Activated naive CD8-positive, alpha-beta T cell treated with anti-CD3 and anti-CD28 coated beads for 36 hours (primary cell): ENCODE results near the gene JUND. TPM values are rescaled to one million over a fixed set of nuclear protein-coding genes. Genes with fewer than 3 reads are reported as not detected.
"Not testable (repeated sequence)": the region's sequence is repeated elsewhere in the genome, so short reads cannot be mapped to it uniquely, and the experiment has no call there.

ENCODE experiments used
- DNase-seq: peaks from one replicate; pipeline ENCODE4 v3.0.0; 2021
- H3K27ac Mint-ChIP-seq: one replicate; pipeline ENCODE4 v1.8.0; 2022; ENCODE audit warnings: mild to moderate bottlenecking, moderate library complexity, mixed read lengths
- H3K27me3 Mint-ChIP-seq: one replicate; pipeline ENCODE4 v1.8.0; 2022; ENCODE audit warnings: mild to moderate bottlenecking, mixed read lengths
- H3K36me3 Mint-ChIP-seq: one replicate; pipeline ENCODE4 v1.8.0; 2021; ENCODE audit warnings: mild to moderate bottlenecking, mixed read lengths
- H3K4me1 Mint-ChIP-seq: one replicate; pipeline ENCODE4 v1.8.0; 2021; ENCODE audit warnings: mixed read lengths
- H3K4me3 Mint-ChIP-seq: one replicate; pipeline ENCODE4 v1.8.0; 2022; ENCODE audit warnings: mild to moderate bottlenecking, moderate library complexity, mixed read lengths
- H3K9me3 Mint-ChIP-seq: one replicate; pipeline ENCODE4 v1.8.0; 2022; ENCODE audit warnings: mixed read lengths
- total RNA-seq, 2 experiments: library from RNA; stranded (reverse); gene quantifications; one replicate each; pipeline ENCODE4 v1.2.3, GENCODE V29; 2021

Gene JUND
- 100 to 1,000 TPM; 379 to 398 TPM for total RNA-seq

GRCh38 chr19:18281082-18282020 lies at the start of gene JUND:
Gene JUND (minus strand): TSS chr19:18281622. CDS start chr19:18281484, 138 bp downstream.
- Mint-ChIP-seq H3K27ac (peak within 1 kb of the TSS; percentile 95), H3K9me3 (peaks cover 5% of the 10 kb centered on the region), H3K36me3 (peaks cover 37% of the 10 kb centered on the region), H3K4me3 (peak within 1 kb of the TSS; percentile 98), H3K4me1 (peaks cover 54% of the 10 kb centered on the region), H3K27me3 (peaks cover 9% of the 10 kb centered on the region)
- DNase-seq, result peak; percentile 100

GRCh38 chr19:18330868-18331267 lies 49.4 kb upstream of the JUND start:
- Mint-ChIP-seq H3K27ac (no peak overlapping the region), H3K4me3 (no peak overlapping the region), H3K27me3 (no peaks in the 10 kb centered on the region), H3K36me3 (no peaks in the 10 kb centered on the region), H3K4me1 (peaks cover 6% of the 10 kb centered on the region), H3K9me3 (no peaks in the 10 kb centered on the region)
- no peak for DNase-seq

DNA sequence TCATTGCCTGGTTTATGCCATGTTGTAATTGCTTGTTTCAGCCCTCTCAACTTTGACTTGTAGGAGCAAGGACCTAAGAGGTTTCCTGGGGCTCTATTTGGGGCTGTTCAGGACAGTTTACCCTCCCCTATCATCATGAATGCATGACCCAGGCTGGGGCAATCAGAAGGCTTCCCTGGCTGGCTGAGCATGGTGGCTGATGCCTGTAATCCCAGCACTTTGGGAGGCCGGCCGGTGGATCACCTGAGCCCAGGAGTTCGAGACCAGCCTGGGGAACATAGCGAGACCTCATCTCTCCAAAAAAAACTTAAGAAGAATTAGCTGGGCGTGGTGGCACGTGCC lies 47.6 kb upstream of the JUND start:
- no peaks in the 10 kb centered on the region for H3K36me3 Mint-ChIP-seq
- no peak for DNase-seq

DNA sequence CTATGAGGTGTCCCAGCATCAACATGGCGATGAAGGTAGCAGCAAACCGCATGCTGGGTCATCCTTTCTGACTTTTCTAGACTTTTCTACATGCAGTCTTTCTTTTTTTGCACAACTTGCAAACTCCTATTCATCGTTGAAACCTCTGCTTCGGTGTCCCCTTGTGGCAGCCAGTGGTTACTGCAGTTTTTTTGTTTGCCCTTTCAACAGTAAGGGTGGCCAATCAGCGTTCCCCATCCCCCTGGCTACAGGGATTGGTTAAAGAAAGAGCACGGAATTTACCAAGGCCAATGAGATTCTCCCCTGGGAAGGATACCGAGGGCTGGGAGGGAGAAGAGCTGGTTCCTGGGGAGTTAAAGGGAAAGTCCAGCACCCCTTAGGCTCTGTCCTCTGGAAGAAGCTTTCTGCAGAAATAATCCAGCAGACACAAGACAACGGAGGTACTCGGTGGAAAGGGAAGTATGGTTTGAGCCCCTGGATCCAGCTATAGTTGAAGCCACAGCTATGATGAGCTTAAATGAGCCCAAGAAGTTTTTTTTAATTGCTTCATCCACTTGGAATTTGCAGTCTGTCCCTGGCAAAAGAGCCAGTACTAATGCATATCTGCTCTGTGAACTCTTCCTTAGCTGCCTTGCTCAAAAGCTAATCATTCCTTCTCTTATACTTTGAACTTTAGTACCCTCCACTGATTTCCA lies 47.1 kb upstream of the JUND start:
- peak; percentile 85 for DNase-seq
- peaks cover 16% of the 10 kb centered on the region for H3K4me1 Mint-ChIP-seq
- peak overlapping the region; percentile 65 for H3K4me3 Mint-ChIP-seq
- H3K27me3 Mint-ChIP-seq, result no peaks in the 10 kb centered on the region
- H3K36me3 Mint-ChIP-seq, result no peaks in the 10 kb centered on the region
- no peaks in the 10 kb centered on the region for H3K9me3 Mint-ChIP-seq
- H3K27ac Mint-ChIP-seq, result peak overlapping the region; percentile 37

More for the DNA sequence above, 47.6 kb upstream of the JUND start:
- peaks cover 11% of the 10 kb centered on the region for H3K4me1 Mint-ChIP-seq
- no peaks in the 10 kb centered on the region for H3K27me3 Mint-ChIP-seq
- peak overlapping the region; percentile 65 for H3K4me3 Mint-ChIP-seq
- no peak overlapping the region for H3K27ac Mint-ChIP-seq
- no peaks in the 10 kb centered on the region for H3K9me3 Mint-ChIP-seq

GRCh38 chr19:18326772-18327171 lies 45.4 kb upstream of the JUND start:
- Mint-ChIP-seq H3K9me3 (no peaks in the 10 kb centered on the region), H3K4me3 (no peak overlapping the region), H3K4me1 (peaks cover 18% of the 10 kb centered on the region), H3K27me3 (no peaks in the 10 kb centered on the region), H3K27ac (no peak overlapping the region), H3K36me3 (peaks cover 6% of the 10 kb centered on the region)
- no peak for DNase-seq

GRCh38 chr19:18324373-18324731 lies 42.9 kb upstream of the JUND start:
- Mint-ChIP-seq H3K36me3 (peaks cover 31% of the 10 kb centered on the region), H3K27ac (peak overlapping the region; percentile 96), H3K4me1 (peaks cover 42% of the 10 kb centered on the region)
- not testable (repeated sequence) for H3K9me3 Mint-ChIP-seq, H3K27me3 Mint-ChIP-seq, H3K4me3 Mint-ChIP-seq, DNase-seq

- no peaks in the 10 kb centered on the region for H3K27me3 Mint-ChIP-seq
- peak within 1 kb of the TSS; percentile 96 for H3K27ac Mint-ChIP-seq
- peak; percentile 100 for DNase-seq
- H3K4me3 Mint-ChIP-seq, result peak within 1 kb of the TSS; percentile 95
- H3K4me1 Mint-ChIP-seq, result peaks cover 46% of the 10 kb centered on the region
- H3K36me3 Mint-ChIP-seq, result peaks cover 39% of the 10 kb centered on the region
- H3K9me3 Mint-ChIP-seq, result no peaks in the 10 kb centered on the region
Measured at GRCh38 chr19:18322759-18323460, 41.5 kb upstream of the JUND start, which contains the start of gene LSM4. Gene LSM4 (minus strand): TSS chr19:18323076. CDS start chr19:18323020, 56 bp downstream.

GRCh38 chr19:18322318-18322758 lies 40.9 kb upstream of the JUND start:
- H3K27ac Mint-ChIP-seq, result peak overlapping the region; percentile 96
- peaks cover 43% of the 10 kb centered on the region for H3K36me3 Mint-ChIP-seq
- no peaks in the 10 kb centered on the region for H3K27me3 Mint-ChIP-seq
- H3K4me3 Mint-ChIP-seq, result peak overlapping the region; percentile 95
- peaks cover 51% of the 10 kb centered on the region for H3K4me1 Mint-ChIP-seq
- no peaks in the 10 kb centered on the region for H3K9me3 Mint-ChIP-seq
- peak; percentile 50 for DNase-seq

DNA sequence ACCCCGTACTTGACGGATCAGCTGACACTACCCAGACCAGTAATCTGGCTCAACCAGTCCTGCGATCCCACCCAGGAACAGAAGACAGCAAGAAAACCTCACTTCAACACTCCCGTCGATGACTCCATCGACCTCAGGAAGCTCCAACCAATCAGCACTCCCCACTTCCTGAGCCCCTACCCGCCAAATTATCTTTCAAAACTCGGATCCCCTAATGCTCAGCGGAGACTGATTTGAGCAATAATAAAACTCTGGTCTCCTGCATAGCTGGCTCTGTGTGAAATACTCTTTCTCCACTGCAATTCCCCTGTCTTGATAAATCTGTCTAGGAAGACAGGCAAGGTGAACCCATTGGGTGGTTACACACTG lies 40.3 kb upstream of the JUND start:
- Mint-ChIP-seq H3K27ac (peak overlapping the region; percentile 96), H3K4me1 (peaks cover 51% of the 10 kb centered on the region), H3K27me3 (no peaks in the 10 kb centered on the region), H3K9me3 (no peaks in the 10 kb centered on the region), H3K4me3 (peak overlapping the region; percentile 95), H3K36me3 (peaks cover 43% of the 10 kb centered on the region)
- peak; percentile 51 for DNase-seq

DNA sequence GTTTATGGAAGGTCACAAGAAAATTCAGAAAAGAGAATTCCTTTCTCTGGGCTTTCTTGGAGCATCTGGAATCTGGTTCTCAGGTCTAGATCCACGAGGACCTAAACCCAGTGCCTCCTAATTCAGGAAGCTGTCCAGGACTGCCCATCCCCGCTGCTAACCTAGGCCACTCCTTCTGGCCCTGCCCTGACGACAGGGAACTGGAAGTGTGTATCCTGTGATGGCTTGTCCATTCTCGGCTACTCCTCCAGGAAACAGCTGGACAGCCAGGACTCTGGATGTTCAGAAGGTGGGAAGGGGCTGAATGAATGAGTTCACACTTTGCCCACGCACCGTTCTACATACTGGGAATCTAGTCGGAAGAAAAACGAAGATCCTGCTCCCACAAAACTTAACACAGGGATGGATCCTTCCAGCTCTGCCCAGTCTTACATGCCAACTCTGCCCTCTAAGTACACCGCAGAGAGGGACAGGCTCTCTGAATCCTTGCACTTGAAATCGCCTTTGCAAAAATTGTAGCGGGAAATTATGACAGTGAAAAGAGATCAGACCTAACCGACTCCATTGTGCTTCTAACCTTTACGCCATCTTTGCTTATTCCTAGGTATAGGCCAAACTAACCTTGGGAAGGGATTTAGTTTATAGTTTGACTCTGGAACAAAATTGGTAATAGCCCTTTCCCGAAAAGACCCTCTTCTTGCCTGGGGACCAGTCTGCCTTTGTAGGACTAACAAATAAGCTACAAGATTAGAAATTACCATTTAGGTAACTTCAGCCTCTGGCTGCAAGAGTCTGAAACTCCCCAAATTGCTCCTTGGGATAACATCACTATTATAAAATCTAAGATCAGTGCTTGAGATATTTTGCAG lies 39.7 kb upstream of the JUND start:
- H3K27ac Mint-ChIP-seq, result peak overlapping the region; percentile 96

GRCh38 chr19:18319591-18320135 lies 38.2 kb upstream of the JUND start:
- Mint-ChIP-seq H3K4me1 (peaks cover 52% of the 10 kb centered on the region), H3K27me3 (no peaks in the 10 kb centered on the region), H3K4me3 (peak overlapping the region; percentile 61), H3K9me3 (no peaks in the 10 kb centered on the region), H3K27ac (peak overlapping the region; percentile 96), H3K36me3 (peaks cover 50% of the 10 kb centered on the region)
- DNase-seq, result no peak

More for the DNA sequence above, 39.7 kb upstream of the JUND start:
- no peaks in the 10 kb centered on the region for H3K27me3 Mint-ChIP-seq
- peak overlapping the region; percentile 95 for H3K4me3 Mint-ChIP-seq
- H3K4me1 Mint-ChIP-seq, result peaks cover 51% of the 10 kb centered on the region
- H3K36me3 Mint-ChIP-seq, result peaks cover 44% of the 10 kb centered on the region
- H3K9me3 Mint-ChIP-seq, result no peaks in the 10 kb centered on the region
- no peak for DNase-seq

- H3K9me3 Mint-ChIP-seq, result no peaks in the 10 kb centered on the region
- no peaks in the 10 kb centered on the region for H3K27me3 Mint-ChIP-seq
- peaks cover 52% of the 10 kb centered on the region for H3K36me3 Mint-ChIP-seq
- DNase-seq, result peak; percentile 54
- peak overlapping the region; percentile 94 for H3K27ac Mint-ChIP-seq
- peaks cover 43% of the 10 kb centered on the region for H3K4me1 Mint-ChIP-seq
- H3K4me3 Mint-ChIP-seq, result peak overlapping the region; percentile 77
Measured at GRCh38 chr19:18317961-18318800, 36.8 kb upstream of the JUND start.

GRCh38 chr19:18313398-18313797 lies 32.0 kb upstream of the JUND start:
- Mint-ChIP-seq H3K27me3 (no peaks in the 10 kb centered on the region), H3K4me3 (no peak overlapping the region), H3K36me3 (peaks cover 30% of the 10 kb centered on the region), H3K9me3 (no peaks in the 10 kb centered on the region), H3K27ac (no peak overlapping the region), H3K4me1 (peaks cover 20% of the 10 kb centered on the region)
- DNase-seq, result no peak
